GM21360 (cell line): ENCODE measurements around the gene SCARB1.
"Not testable (repeated sequence)": the region's sequence is repeated elsewhere in the genome, so short reads cannot be mapped to it uniquely, and the experiment has no call there.

ENCODE experiments used
- ATAC-seq: cut with Tn5 transposase; IDR thresholded peaks from one replicate; pipeline ENCODE4 v1.9.1; 2021; ENCODE audit warnings: mild to moderate bottlenecking, moderate library complexity; ENCODE audit not compliant: unreplicated experiment

The SCARB1 gene

GRCh38 chr12:124863416-124864325 lies at the start of gene SCARB1:
Gene SCARB1 (minus strand): TSS chr12:124863864. CDS start chr12:124863720, 144 bp downstream.
- ATAC-seq, result peak; percentile 64

GRCh38 chr12:124912529-124913287 lies 49.0 kb upstream of the SCARB1 start:
- not testable (repeated sequence) for ATAC-seq

GRCh38 chr12:124911521-124911920 lies 47.9 kb upstream of the SCARB1 start:
- ATAC-seq, result not testable (repeated sequence)

GRCh38 chr12:124910561-124911478 lies 47.2 kb upstream of the SCARB1 start:
- no peak for ATAC-seq

- ATAC-seq, result no peak
These were observed 46.3 kb upstream of the SCARB1 start for GRCh38 chr12:124909831-124910560.

GRCh38 chr12:124906606-124907261 lies 43.1 kb upstream of the SCARB1 start:
- ATAC-seq, result peak; percentile 47

- ATAC-seq, result no peak
These were observed 40.8 kb upstream of the SCARB1 start for GRCh38 chr12:124904306-124905098.

- peak; percentile 29 for ATAC-seq
These were observed 39.3 kb upstream of the SCARB1 start for GRCh38 chr12:124902916-124903315.

GRCh38 chr12:124901003-124901402 lies 37.3 kb upstream of the SCARB1 start:
- no peak for ATAC-seq

- ATAC-seq, result not testable (repeated sequence)
These were observed 36.7 kb upstream of the SCARB1 start for GRCh38 chr12:124900345-124900795.

GRCh38 chr12:124898923-124899294 lies 35.2 kb upstream of the SCARB1 start:
- ATAC-seq, result no peak

- no peak for ATAC-seq
These were observed 34.7 kb upstream of the SCARB1 start for GRCh38 chr12:124898200-124898922.

GRCh38 chr12:124896461-124896860 lies 32.8 kb upstream of the SCARB1 start:
- ATAC-seq, result no peak

GRCh38 chr12:124893792-124894516 lies 30.3 kb upstream of the SCARB1 start:
- peak; percentile 53 for ATAC-seq

- no peak for ATAC-seq
These were observed 24.6 kb upstream of the SCARB1 start for GRCh38 chr12:124888260-124888659.

- not testable (repeated sequence) for ATAC-seq
These were observed 24.1 kb upstream of the SCARB1 start for GRCh38 chr12:124887766-124888165.
